Measurements from ENCODE around the gene APPBP2.
"Not testable (repeated sequence)": the region's sequence is repeated elsewhere in the genome, so short reads cannot be mapped to it uniquely, and the experiment has no call there.

Gene APPBP2

DNA sequence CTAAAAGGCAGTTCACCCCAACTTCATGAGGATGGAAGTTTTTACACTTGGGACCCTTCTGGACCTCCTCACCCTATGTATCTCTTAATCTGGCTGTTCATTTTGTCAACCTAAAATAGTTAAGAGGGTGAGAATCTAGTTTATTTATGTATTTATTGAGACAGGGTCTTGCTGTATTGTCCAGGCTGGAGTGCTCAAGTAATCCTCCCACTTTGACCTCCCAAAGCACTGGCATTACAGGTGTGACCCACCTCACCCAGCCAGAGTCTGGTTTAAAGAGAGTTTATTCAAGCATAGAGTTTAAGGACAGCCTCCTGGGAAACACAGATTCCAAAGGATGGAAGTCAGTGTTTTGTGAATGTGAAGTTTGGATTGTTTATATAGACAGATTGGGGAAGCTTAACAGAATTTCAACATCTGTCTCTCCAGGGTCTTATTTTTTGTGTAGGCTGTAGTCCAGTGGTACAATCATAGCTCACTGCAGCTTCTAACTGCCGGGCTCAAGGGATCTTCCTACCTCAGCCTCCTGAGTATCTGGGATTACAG lies 8.0 kb upstream of the APPBP2 start:
- no peak for DNase-seq

DNA sequence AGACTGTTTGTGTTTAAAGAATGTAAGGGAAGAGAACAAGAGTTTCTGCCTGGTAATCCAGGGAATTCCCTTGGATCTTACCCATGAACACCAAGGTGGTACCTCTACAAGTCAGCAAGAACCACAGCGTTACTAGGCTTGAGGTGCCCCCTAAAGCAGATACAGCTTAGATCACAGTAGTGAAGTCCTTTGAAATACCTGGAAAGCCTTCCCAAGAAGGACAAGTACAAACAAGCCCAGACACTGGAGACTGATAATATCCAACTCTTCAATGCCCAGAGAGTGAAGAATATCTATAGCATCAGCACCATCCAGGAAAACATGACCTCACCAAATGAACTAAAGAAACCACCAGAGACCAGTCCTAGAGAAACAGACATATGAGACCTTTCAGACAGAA lies 3.8 kb upstream of the APPBP2 start:
- DNase-seq: no peak

GRCh38 chr17:60528828-60529227 lies 2.8 kb upstream of the APPBP2 start:
- no peak for DNase-seq

GRCh38 chr17:60527701-60528100 lies 1.7 kb upstream of the APPBP2 start:
- no peak for DNase-seq

- DNase-seq: no peak
Observed at GRCh38 chr17:60526726-60527125, 684 bp upstream of the APPBP2 start.

- DNase-seq: no peak
Observed at GRCh38 chr17:60525328-60525684, 736 bp downstream of the APPBP2 start.

- no peak for DNase-seq
Observed at GRCh38 chr17:60524463-60525327, 1.3 kb downstream of the APPBP2 start.

GRCh38 chr17:60523822-60524221 lies 2.2 kb downstream of the APPBP2 start:
- no peak for DNase-seq

DNA sequence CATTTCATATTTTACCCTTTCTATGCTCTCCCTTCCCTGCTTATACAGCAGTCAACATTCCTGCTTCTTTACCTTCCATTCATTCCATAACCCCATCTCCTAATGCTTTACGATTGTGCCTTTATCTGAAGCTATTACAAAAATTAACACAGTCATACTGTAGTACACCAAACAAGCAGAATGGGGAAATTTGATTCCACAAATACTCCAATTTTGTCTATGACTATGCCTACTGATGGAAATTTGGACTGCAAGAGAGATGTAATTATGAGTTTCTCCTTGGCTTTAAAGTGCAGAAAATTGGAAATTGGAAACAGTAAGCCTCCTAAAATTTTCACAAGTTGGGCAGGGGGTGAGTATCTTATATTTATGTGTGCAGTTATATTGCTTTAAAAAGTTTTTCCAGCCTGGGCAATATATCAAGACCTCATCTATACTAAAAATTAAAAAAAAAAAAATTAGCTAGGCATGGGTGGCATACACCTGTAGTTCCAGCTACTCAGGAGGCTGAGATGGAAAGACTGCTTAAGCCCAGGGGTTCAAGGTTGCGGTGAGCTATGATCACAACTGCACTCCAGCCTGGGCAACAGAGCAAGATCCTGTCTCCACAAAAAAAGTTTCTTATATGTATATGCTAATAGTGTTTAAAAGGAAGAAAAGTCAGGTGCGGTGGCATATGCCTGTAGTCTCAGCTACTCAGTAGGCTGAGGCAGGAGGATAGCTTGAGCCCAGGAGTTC lies 3.0 kb downstream of the APPBP2 start:
- DNase-seq: no peak

- no peak for DNase-seq
Observed at GRCh38 chr17:60519795-60520194, 6.2 kb downstream of the APPBP2 start.

- not testable (repeated sequence) for DNase-seq
Observed at GRCh38 chr17:60515683-60516082, 10.4 kb downstream of the APPBP2 start.

- not testable (repeated sequence) for DNase-seq
Observed at GRCh38 chr17:60515199-60515598, 10.8 kb downstream of the APPBP2 start.

DNA sequence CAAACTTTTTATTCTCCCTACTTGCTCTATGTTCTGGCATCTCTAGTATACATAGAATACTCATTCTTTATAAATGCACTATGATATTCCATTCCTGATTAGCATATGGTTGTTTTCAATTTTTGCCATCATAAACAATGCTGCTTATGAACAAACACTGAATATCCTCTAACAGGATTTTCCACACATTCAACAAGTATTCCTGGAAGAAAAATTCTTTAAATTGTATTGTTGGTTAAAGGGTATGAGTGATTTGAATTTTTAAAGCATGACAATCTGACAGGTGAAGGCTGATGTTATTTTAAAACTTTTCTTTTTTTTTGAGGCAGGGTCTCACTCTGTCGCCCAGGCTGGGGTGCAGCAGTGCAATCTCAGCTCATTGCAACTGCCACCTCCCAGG lies 11.5 kb downstream of the APPBP2 start:
- no peak for DNase-seq

GRCh38 chr17:60514053-60514452 lies 12.0 kb downstream of the APPBP2 start:
- no peak for DNase-seq

DNA sequence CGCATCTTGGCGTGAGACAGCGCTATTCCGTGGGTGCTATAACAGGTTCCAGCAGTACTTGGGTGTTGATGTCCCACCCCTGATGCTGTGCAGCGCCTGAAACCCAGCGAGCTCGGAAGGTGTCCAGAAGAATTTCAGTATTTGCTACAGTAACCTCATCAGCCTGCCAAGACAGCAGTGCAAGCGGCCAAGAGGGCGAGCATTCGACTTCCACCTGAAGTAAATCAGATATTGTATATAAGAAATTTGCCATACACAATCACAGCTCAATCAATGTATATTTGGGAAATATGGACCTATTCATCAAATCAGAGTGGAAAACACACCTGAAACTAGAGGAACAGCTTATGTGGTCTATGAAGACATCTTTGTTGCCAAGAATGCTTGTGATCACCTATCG lies 13.0 kb downstream of the APPBP2 start:
- DNase-seq: no peak

DNA sequence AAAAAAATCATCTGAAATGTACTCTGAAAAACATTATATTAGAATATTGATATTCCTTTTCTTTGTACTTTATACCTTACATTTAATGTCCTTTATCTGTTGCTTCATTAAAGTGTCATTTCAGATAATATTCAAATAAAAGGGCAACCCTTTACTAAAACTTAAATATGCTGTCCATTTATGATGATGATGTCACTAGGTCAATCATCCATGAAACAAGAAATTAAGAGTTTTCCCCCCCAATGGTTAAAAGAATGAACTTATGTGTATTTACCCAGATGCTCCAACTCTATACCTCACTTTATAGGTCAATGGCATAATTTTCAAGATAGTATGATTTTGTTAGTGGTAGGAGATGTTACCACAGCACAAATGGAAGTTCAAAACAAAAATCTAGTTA lies 15.3 kb downstream of the APPBP2 start:
- no peak for DNase-seq

GRCh38 chr17:60510031-60510430 lies 16.0 kb downstream of the APPBP2 start:
- no peak for DNase-seq

DNA sequence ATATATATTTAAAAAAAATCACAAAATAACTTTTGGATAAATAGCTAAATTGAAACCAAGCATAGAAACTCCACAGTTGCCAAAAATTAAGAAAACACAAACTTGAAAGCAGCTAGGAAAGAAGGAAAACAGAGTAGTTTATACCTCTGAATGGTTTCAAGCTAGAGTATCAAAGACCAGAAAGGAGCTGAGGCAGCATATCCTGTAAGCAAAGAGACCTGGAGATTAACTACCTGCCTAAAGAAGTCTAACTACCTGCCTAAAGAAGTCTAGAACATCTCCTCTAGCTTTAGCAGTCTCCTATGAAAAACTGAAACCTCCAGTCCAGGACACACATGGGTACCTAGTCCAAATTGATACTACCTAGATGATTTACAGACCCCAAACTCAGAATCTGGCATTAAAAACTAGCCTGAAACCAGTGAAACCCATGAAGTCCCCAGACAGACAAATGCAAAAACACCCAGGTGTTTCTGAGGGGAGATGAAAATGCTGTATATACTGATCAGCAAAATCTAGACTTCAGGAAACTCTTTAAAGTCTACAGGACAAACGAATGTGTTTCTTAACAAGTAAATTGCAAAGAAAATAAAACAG lies 17.6 kb downstream of the APPBP2 start:
- DNase-seq: no peak

- DNase-seq: no peak
Observed at GRCh38 chr17:60506312-60506711, 19.7 kb downstream of the APPBP2 start.

GRCh38 chr17:60502145-60502544 lies 23.9 kb downstream of the APPBP2 start:
- no peak for DNase-seq

GRCh38 chr17:60501589-60501988 lies 24.5 kb downstream of the APPBP2 start:
- no peak for DNase-seq

DNA sequence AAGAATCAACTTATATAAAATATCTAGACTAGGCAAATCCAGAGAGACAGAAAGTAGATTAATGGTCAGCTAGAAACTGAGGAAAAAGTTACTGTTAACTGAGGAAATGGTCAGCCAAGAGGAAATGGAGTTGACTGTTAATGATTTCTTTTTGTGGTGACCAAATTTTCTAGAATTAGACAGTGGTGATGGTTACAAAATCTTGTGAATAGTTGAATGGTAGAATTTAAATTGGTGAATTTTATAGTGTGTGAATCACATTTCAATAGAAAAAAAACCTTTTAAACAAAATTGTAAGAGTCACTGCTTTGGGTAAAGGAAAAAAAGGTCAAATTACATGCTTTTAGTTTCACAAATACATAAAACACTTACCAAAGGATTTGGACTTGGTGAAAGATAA lies 30.0 kb downstream of the APPBP2 start:
- DNase-seq: no peak

DNA sequence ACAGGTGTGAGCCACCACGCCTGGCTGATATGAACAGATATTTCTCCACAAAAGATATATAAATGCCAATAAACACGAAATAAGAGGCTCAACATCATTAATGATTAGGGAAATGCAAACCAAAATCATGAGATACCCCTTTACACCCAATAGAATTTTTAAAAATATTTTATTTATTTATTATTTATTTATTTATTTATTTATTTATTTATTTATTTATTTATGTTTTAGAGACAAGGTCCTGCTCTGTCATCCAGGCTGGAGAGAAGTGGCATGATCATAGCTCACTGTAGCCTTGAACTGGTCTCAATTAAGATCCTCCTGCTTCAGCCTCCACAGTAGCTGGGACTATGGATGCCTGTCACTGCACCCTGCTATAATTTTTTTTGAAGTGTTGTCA lies 30.8 kb downstream of the APPBP2 start:
- DNase-seq: no peak

DNA sequence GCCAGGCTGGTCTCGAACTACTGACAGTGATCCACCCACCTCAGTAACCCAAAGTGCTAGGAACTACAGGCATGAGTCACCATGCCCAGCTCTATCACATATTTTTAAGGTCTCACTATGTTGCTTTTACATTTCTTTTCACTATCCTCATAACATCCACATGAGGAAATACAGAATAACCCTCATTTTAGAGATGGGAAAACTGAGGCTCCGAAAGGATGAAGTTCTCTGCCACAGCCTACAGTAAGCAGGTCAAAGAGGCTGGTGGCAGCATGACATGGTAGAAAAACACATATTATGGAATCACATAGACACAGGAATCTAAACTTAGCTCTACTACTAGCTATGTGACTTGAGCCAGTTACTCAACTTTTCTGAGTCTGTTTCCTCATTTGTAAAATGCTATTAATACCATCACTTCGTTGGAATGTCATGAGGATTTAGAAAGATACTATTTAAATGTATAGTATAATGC lies 32.2 kb downstream of the APPBP2 start:
- DNase-seq: no peak

Measured in stimulated activated CD4-positive, alpha-beta T cell treated with anti-CD3 and anti-CD28 coated beads, Interleukin-2, amount 100 ng/mL, for 24 hours (primary cell).